ENCODE data around the gene TCP11X1.
"Not testable (repeated sequence)": the region's sequence is repeated elsewhere in the genome, so short reads cannot be mapped to it uniquely, and the experiment has no call there.

TCP11X1 gene

GRCh38 chrX:102214986-102215385, at the start of gene TCP11X1:
TCP11X1 (plus strand) TSS chrX:102215301.
- not testable (repeated sequence) for DNase-seq (ENCODE audit: low read depth)

- no peak for DNase-seq (ENCODE audit: low read depth)
These were observed 29.0 kb upstream of the TCP11X1 start for GRCh38 chrX:102185967-102186720.

GRCh38 chrX:102207940-102208339, 7.2 kb upstream of the TCP11X1 start:
- DNase-seq (ENCODE audit: low read depth): not testable (repeated sequence)

- DNase-seq (ENCODE audit: low read depth): not testable (repeated sequence)
These were observed 1.4 kb downstream of the TCP11X1 start for GRCh38 chrX:102216497-102216896.

- not testable (repeated sequence) for DNase-seq (ENCODE audit: low read depth)
These were observed 20.6 kb downstream of the TCP11X1 start for GRCh38 chrX:102235678-102236077.

DNA sequence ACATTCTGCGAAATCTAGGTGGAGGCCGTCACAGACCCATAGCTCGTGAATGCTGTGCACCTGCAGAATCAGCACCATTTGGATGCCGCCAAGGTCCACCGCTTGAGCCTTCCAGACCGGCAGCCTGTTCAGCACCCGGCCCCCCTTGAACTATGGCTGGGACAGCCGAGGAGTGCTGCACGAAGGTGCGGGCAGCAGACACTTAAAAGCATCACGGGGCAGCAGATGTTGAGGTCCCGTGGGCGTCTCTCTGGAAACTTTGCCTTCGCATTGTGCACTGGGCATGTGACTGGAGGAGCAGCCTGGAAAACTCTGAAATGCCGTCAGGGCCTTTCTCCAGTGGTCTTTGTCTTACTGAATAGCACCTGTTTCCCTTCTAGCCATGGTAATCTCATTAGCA, 25.2 kb downstream of the TCP11X1 start:
- DNase-seq (ENCODE audit: low read depth): not testable (repeated sequence)

DNA sequence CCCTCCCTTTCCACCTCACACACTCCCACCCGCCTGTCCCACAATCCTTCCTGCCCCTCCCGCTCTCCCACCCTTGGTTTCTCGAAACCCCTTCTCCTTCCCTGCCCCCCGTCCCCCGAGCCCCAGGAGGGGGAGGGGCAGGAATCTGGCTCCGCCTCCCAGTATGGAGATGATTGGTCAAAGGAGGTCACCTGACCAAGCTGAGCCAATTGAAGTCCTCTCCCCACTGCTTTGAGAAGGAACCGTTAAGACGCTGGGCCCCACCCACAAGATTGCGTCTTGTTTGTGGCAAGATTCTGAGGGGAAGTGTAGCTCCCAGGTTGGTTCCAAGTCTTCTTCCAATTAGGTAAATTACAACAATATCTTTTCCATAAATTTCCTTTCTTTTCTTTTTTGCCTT, 31.8 kb downstream of the TCP11X1 start, which contains the start of gene NXF2:
NXF2 (plus strand) TSS at position 275 of the 400 bp plus-strand sequence. CDS start 59,912 bp downstream, outside the sequence.
- not testable (repeated sequence) for DNase-seq (ENCODE audit: low read depth)

DNA sequence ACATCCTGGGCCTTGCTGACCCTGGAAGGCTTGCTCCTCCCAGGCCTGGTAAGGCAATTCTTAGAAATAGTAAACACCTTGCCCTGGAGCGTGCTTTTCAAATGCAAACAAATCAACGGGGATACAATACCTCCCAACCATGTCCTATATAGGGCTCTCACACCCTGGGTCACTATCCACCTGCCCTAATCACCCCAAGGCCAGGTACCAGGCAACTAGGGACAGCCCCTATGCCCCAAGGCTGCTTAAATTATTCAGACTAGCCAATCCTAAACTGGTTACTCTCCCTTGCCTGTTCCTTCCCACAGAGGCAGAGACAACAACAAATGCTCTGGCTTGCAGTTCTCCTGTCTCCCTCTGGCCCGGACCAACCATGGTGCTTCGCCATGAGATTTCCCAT, 57.1 kb downstream of the TCP11X1 start:
- DNase-seq (ENCODE audit: low read depth): not testable (repeated sequence)
